IPS-NIHi11 (cell line): Measurements from ENCODE around the gene SYT13.

Source experiments
- DNase-seq: peaks from one replicate; pipeline ENCODE4 v3.0.0; 2012; ENCODE audit warnings: mixed read lengths, low spot score

Gene SYT13

GRCh38 chr11:45285930-45286632 is at the start of gene SYT13:
SYT13 (minus strand) TSS chr11:45286341; CDS start chr11:45286207, 134 bp downstream.
- DNase-seq, result peak; percentile 95

DNA sequence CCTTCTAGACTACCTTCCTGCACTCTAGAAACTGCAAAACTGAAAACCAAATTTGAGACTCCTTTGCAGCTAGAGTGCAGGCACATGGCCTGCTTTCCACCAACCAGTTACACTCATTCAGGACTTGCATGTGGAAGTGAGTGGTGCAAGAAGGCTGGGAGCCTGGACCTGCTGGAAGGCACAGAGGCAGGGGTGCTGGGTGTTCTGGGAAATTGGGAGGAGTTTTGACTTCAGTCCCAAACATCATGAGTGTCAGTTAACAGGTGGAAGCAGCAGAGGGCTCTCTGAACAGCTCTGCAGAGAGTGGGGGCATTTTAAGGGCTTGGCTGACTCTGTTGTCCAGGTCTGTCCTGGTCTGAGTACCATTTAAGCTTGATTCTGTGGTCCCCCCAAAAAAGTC is 49.3 kb upstream of the SYT13 start:
- no peak for DNase-seq

- DNase-seq, result no peak
Measured at GRCh38 chr11:45334836-45335235, 48.7 kb upstream of the SYT13 start.

DNA sequence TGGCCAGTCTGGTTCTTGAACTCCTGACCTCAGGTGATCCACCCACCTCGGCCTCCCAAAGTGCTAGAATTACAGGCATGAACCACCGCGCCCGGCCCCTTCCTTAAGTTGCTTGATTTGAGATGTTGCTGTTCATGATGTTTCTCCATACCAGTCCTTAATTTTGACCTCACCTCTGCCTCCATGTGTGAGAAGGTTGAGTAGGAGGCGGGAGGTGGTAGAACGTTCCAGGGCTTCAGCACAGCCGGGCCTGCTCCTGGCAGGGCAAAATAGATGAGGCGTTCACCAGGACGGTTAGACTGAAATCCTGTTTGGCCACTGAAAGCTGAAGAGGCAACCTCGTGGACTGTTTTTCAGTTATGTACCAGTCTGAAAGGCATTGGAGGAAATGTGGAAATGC is 48.3 kb upstream of the SYT13 start:
- DNase-seq, result no peak

DNA sequence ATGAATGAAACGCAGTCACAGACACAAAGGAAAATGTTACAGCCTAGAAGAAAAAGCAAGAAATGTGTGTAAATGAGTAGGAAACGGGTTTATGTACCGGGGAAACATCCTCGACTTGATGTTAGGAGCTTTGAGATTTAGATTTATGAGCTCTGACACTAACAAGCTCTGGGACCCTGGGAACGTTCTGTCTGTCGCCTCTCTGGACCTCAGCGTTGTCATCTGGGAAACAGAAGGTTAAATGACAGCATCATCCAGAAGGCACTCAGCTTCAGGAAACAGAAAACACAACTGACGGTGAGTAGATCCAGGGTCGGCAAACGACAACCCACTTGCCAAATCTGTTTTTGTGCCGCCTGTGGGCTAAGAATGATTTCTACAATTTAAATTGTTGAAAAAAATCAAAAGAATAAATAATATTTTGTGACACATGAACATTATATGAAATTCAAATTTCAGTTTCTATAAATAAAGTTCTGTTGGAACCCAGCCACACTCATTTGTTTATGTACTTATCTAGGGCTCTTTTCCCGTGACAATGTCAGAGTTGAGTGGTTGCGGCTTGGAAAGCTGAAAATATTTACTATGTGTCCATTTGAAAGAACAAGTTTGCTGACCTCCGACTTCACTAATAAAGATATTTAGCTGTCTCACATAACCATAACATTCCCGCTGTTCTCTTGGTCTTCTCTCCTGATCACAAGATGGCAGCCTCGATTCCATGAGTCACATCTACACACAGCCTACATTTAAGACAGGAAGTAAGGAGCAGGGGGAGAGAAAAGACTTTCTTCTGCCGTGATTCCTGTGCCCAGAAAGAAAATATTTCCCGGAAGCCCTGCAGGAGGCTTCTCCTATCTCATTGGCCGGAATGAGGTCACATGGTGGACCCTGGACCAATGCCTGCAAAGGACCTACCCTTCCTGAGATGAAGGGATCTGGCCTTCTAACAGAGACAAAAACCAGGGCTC is 47.1 kb upstream of the SYT13 start:
- peak; percentile 80 for DNase-seq

DNA sequence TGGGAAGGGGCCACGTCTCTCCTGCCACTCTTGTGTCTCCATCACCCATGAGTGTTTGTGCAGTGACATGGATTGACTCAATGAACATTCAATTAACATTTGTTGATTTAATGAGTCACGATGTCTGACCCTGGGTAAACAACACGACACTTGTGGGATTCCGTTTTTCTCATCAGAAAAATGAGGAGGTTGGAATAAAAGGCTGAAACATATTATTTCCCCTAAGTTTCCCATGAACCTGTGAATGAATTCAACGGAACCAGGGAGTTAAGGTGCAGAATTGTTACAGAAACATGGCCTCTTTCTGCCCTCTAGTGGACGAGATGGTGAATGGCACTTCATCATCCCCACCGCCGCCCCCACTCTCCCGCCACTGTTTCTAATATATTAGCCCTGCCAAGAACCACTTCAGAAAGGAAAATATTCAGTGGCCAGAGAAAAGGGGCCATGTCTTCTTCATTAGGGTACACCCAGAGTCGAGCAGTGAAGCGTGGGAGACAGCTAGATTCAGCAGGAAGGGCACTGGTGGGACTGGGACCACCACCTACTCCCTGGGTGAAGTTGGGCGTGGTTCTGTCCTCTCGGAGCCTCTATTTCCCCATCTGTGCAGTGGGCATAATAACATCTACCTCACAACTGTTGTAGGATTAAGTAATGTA is 46.3 kb upstream of the SYT13 start:
- DNase-seq, result peak; percentile 85

DNA sequence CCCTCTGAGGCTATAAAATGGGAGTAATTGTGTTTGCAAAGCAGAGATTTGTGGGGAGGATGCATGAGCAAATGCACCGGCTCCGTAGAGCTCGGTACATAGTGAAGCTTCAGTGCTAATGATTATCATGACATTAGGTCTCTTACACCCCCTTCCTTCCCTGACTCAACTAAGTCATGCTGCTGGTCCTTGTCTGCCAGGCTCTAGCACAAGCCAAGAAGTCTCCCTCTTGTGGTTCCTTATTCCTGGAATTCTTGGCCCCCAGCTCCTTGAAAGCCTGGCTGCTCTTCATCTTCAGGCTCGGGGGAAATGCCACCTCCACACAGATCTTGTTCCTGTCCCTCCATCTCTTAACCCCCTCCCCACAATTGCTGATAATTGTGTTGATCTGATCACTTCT is 45.7 kb upstream of the SYT13 start:
- no peak for DNase-seq

GRCh38 chr11:45328726-45329125 is 42.6 kb upstream of the SYT13 start:
- no peak for DNase-seq

DNA sequence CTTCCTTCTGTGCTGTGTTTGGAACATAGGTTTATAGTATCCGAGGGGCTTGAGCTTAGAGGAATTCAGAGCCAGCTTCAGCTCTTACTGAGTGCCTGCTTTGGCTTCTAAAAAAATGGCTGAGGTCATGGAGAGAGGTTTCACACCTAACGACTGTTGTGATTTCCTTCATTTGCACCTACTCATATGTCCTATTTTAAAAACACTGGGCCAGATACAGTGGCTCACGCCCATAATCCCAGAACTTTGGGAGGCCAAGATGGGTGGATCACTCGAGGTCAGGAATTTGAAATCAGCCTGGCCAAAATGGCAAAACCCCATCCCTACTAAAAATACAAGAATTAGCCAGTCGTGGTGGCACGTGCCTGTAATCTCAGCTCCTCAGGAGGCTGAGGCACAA is 38.3 kb upstream of the SYT13 start:
- no peak for DNase-seq

DNA sequence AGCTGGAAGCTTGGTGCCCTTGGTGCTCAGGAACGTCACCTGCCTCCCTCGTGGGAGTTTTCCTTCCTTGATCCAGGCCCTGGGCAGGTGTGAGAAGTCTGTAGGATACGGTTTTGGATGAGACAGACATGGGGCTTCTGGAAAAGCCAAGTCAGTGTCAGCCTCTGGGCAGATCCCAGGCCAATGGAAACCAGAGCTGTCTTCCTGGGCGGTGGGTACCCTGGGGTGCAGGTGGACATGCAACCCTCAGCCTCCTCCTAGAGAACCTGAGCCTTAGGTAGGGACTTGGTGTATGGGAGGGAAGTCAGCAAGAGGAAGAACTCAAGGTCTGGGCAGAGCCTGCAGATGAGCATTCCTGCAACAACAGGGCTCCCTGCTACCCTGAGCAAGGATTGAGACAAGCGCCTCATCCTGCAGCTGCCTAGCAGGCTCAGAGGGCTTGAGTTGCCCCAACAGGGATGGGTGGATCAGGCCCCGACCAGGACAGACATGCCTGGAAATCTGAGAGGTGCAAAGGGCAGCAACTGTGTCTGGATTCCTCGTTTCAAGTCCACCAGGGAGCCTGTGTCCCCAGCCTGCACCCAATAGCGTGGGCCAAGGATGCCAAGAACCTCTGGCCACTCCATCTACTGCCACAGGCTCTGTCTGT is 37.6 kb upstream of the SYT13 start:
- DNase-seq, result no peak

- no peak for DNase-seq
Measured at GRCh38 chr11:45322891-45323600, 36.9 kb upstream of the SYT13 start.

GRCh38 chr11:45322111-45322705 is 36.1 kb upstream of the SYT13 start:
- no peak for DNase-seq

DNA sequence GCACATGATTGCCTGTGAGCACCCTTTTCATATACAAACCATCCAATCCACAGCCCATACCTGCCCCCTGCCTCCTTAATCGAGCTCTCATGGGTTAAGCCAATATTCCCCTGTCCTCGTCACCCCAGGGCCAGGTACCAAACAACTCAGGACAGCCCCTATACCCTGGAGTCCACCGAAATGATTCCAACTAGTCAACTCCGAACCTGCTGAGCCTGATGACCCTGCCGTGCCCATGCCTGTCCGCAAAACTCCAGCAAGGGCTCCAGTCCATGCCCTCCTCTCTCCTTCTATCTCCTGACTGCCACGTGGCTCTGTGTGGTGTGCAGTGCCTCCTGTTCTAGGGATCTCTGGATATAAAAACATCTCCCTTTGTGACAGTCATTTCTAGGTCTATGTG is 35.5 kb upstream of the SYT13 start:
- DNase-seq, result no peak

DNA sequence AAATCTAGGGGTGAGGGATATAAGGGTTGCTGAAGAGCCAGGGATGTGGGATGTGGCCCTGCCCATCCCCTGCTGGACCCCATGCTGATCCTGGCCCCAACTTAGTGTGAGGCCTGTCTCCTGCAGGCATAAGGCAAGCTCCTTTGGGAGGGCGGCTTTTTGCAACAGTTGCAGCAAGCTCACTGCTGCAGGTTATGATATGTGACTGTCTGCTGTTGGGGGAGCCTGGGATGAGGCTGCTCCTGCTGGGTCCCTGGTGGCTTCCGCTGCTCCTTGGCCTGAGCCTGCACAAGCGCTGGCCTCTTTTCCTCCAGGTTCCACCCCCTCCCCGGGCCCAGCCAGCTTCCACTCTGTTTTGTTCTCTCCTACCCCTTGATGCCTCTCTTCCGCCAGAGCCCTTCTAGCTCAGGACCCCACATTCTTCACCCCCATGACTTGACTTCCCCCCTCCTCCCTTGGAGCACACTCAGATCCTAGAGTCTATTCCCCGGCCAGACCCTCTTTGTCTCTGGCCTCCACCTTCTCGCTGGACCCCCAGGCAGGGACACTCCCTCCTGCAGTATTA is 35.0 kb upstream of the SYT13 start:
- DNase-seq, result no peak

- DNase-seq, result no peak
Measured at GRCh38 chr11:45320371-45320770, 34.2 kb upstream of the SYT13 start.

DNA sequence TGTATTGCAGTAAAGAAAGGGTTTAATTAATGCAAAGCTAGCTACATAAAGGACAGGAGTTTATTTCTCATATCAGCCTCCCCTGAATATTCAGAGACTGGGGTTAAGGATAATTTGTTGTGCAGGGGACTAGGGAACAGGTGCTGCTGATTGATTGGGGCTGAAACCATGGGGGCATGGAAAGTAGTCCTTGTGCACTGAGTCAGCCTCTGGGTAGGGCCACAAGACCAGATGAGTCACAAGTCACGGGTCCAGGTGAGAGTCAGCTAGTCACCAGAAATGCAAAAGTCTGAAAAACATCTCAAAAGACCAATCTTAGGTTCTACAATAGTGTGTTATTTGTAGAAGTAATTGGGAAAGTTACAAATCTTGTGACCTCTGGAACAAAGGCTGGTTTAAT is 32.9 kb upstream of the SYT13 start:
- DNase-seq, result no peak

GRCh38 chr11:45318516-45318915 is 32.4 kb upstream of the SYT13 start:
- no peak for DNase-seq

DNA sequence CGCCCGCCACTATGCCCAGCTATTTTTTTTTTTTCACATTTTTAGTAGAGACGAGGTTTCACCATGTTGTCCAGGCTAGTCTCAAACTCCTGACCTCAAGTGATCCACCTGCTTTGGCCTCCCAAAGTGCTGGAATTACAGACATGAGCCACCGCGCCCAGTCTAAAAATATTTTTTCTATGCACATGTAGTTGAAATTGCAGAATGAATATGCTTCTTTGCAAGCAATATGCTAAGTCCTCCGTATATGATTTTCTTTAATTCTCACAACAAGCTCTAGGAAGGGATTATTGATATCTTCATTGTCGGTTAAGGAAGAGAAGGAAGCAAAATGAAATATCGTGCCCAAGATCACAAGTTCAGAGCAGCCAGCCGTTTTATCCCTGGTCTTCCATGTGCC is 30.1 kb upstream of the SYT13 start:
- no peak for DNase-seq

- DNase-seq, result no peak
Measured at GRCh38 chr11:45314900-45315299, 28.8 kb upstream of the SYT13 start.

GRCh38 chr11:45313171-45313865 is 27.2 kb upstream of the SYT13 start:
- no peak for DNase-seq
